Trophoblast cell (in vitro differentiated cells and primary cell): ENCODE measurements around the gene CEP295NL.
A peak's percentile ranks its signal among the peaks of the same experiment; 100 is the strongest.

Source experiments
- DNase-seq, 2 donors: peaks; one replicate each; pipeline ENCODE4 v3.0.0-alpha.2; 2016
- H2AFZ ChIP-seq: 2 replicates; pipeline ENCODE4 v1.6.1; 2013; ENCODE audit warnings: low read length, moderate library complexity, mild to moderate bottlenecking; ENCODE audit not compliant: insufficient read depth, poor library complexity
- H2AK5ac ChIP-seq: 2 replicates; pipeline ENCODE4 v1.6.1; 2013; ENCODE audit warnings: mild to moderate bottlenecking, low read length
- H2BK120ac ChIP-seq: 2 replicates; pipeline ENCODE4 v1.6.1; 2013; ENCODE audit warnings: low read length, mild to moderate bottlenecking, moderate library complexity; ENCODE audit not compliant: insufficient read depth, poor library complexity
- H2BK12ac ChIP-seq: 2 replicates; pipeline ENCODE4 v1.6.1; 2013; ENCODE audit warnings: mild to moderate bottlenecking, low read length, moderate library complexity
- H2BK5ac ChIP-seq: 2 replicates; pipeline ENCODE4 v1.6.1; 2013; ENCODE audit warnings: low read length, low read depth, moderate library complexity, mild to moderate bottlenecking; ENCODE audit not compliant: poor library complexity
- H3K14ac ChIP-seq: 2 replicates; pipeline ENCODE4 v1.6.1; 2013; ENCODE audit warnings: mild to moderate bottlenecking, low read length
- H3K18ac ChIP-seq: 2 replicates; pipeline ENCODE4 v1.6.1; 2013; ENCODE audit warnings: mild to moderate bottlenecking, low read length
- H3K23ac ChIP-seq: 2 replicates; pipeline ENCODE4 v1.6.1; 2013; ENCODE audit warnings: low read length
- H3K27ac ChIP-seq: 2 replicates; pipeline ENCODE4 v1.5.1; 2013; ENCODE audit warnings: low read depth, mild to moderate bottlenecking, inconsistent platforms, low read length, moderate library complexity
- H3K27me3 ChIP-seq: 2 replicates; pipeline ENCODE4 v1.6.1; 2013; ENCODE audit warnings: inconsistent platforms, mild to moderate bottlenecking, low read length, moderate library complexity; ENCODE audit not compliant: insufficient read depth
- H3K36me3 ChIP-seq, 2 experiments: 1 replicate in 1 of 2; 2 replicates in 1 of 2; pipeline ENCODE4 v1.6.1; 2013; ENCODE audit warnings: low read length in 2 of 2, mild to moderate bottlenecking in 2 of 2, moderate library complexity in 1 of 2; ENCODE audit not compliant: insufficient read depth in 2 of 2, control insufficient read depth in 1 of 2
- H3K4ac ChIP-seq: 2 replicates; pipeline ENCODE4 v1.6.1; 2013; ENCODE audit warnings: low read depth, mild to moderate bottlenecking, low read length, moderate library complexity
- H3K4me1 ChIP-seq, 2 experiments: 1 replicate in 1 of 2; 2 replicates in 1 of 2; pipeline ENCODE4 v1.6.1; 2013; ENCODE audit warnings: low read length in 2 of 2, mild to moderate bottlenecking in 2 of 2, moderate library complexity in 1 of 2; ENCODE audit not compliant: insufficient read depth in 2 of 2, control insufficient read depth in 1 of 2
- H3K4me2 ChIP-seq: 2 replicates; pipeline ENCODE4 v1.6.1; 2013; ENCODE audit warnings: inconsistent platforms, mild to moderate bottlenecking, low read length, moderate library complexity
- H3K4me3 ChIP-seq: 2 replicates; pipeline ENCODE4 v1.5.1; 2013; ENCODE audit warnings: mild to moderate bottlenecking, low read depth, low read length, inconsistent platforms
- H3K79me1 ChIP-seq: one replicate; pipeline ENCODE4 v1.6.1; 2013; ENCODE audit warnings: low read length
- H3K79me2 ChIP-seq: 2 replicates; pipeline ENCODE4 v1.6.1; 2013; ENCODE audit warnings: low read length, mild to moderate bottlenecking; ENCODE audit not compliant: control insufficient read depth, insufficient read depth, poor library complexity
- H3K9ac ChIP-seq: 2 replicates; pipeline ENCODE4 v1.6.1; 2013; ENCODE audit warnings: mild to moderate bottlenecking, low read length
- H3K9me3 ChIP-seq: 2 replicates; pipeline ENCODE4 v1.6.1; 2013; ENCODE audit warnings: low read depth, mild to moderate bottlenecking, control low read depth, inconsistent platforms, low read length; ENCODE audit not compliant: insufficient read depth
- H4K12ac ChIP-seq: 2 replicates; pipeline ENCODE4 v1.6.1; 2013; ENCODE audit warnings: low read depth, mild to moderate bottlenecking, low read length, moderate library complexity
- H4K8ac ChIP-seq: 2 replicates; pipeline ENCODE4 v1.6.1; 2013; ENCODE audit warnings: low read depth, mild to moderate bottlenecking, low read length, moderate library complexity
- H4K91ac ChIP-seq: one replicate; pipeline ENCODE4 v1.6.1; 2013; ENCODE audit warnings: low read depth, mild to moderate bottlenecking, low read length, moderate library complexity
- WGBS: extraction: QIAGEN DNeasy Blood & Tissue Kit; methylation state at CpG from one replicate; pipeline ENCODE4 v1.1.7; 2013; ENCODE audit warnings: missing lambda C conversion rate; ENCODE audit not compliant: insufficient read length, insufficient coverage; ENCODE audit errors: extremely low coverage; 5-methylcytosine and 5-hydroxymethylcytosine counted together

Gene CEP295NL

GRCh38 chr17:78884876-78885667 lies 17.9 kb downstream of the CEP295NL start:
- no peak overlapping the region for H4K12ac ChIP-seq
- H3K4me1 ChIP-seq: peaks cover 25 to 27% of the 10 kb centered on the region in 2 experiments
- peak overlapping the region; percentile 70 for H2BK12ac ChIP-seq
- peak overlapping the region; percentile 75 for H4K8ac ChIP-seq
- no peak overlapping the region for H3K4me3 ChIP-seq
- H2AK5ac ChIP-seq: peak overlapping the region; percentile 75
- H3K79me2 ChIP-seq: peaks cover 10% of the 10 kb centered on the region
- no peak overlapping the region for H3K9ac ChIP-seq
- no peak overlapping the region for H3K4me2 ChIP-seq
- H3K27ac ChIP-seq: peak overlapping the region; percentile 96
- no peaks in the 10 kb centered on the region for H3K27me3 ChIP-seq
- peaks cover 2% of the 10 kb centered on the region for H3K9me3 ChIP-seq
- no peak overlapping the region for H2AFZ ChIP-seq
- peak overlapping the region; percentile 60 for H2BK120ac ChIP-seq
- H4K91ac ChIP-seq: peak overlapping the region; percentile 92
- peak overlapping the region; percentile 43 for H3K18ac ChIP-seq
- H3K23ac ChIP-seq: no peak overlapping the region
- H3K4ac ChIP-seq: peak overlapping the region; percentile 13
- DNase-seq: no peak
- H2BK5ac ChIP-seq: no peak overlapping the region
- peaks cover 25% of the 10 kb centered on the region for H3K79me1 ChIP-seq
- no CpG with 5 or more reads among the region's 24 CpGs for WGBS
- peak overlapping the region; percentile 83 for H3K14ac ChIP-seq
- H3K36me3 ChIP-seq: peaks cover 0 to under 1% of the 10 kb centered on the region in 2 experiments

DNA sequence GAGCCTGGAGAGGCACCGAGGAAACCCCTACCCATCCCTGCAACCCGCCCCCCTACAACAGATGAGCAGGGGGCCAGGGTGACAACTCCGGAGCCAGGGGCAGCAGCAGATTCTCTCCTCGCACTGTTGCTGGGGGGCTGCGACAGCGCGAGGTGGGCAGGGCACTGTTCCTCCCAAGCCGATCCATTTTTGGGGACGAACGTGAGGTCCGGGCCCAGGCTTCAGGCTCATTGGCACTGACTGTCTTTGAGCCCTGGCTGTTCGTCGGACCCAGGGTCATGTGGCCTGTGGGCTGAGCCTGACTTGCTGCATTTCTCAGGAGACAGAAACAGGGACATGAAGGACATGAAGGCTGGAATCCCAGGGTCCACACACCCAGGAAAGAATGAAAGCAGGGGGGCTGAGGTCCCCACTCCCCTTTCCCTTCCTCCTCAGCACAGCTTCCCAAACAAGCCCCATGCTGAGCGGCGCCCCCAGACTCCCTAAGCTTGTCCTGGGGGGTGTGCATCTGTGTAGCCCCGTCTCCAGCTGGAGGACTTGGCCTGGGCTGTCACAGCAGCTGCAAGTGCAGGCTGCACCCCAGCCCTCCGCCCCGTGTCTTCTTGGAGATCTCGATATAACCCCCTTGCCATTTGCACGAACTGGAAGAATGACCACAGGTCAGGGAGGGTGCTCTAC lies 18.7 kb downstream of the CEP295NL start:
- H2BK12ac ChIP-seq: peak overlapping the region; percentile 90

GRCh38 chr17:78883533-78884131 lies 19.4 kb downstream of the CEP295NL start:
- Histone ChIP-seq H3K14ac (peak overlapping the region; percentile 83), H3K27me3 (no peaks in the 10 kb centered on the region), H4K91ac (peak overlapping the region; percentile 94), H3K23ac (no peak overlapping the region), H3K4me2 (peak overlapping the region; percentile 49), H3K27ac (peak overlapping the region; percentile 96), H3K4me1 (peaks cover 27% of the 10 kb centered on the region in 2 experiments), H2AFZ (peak overlapping the region; percentile 63), H3K9me3 (peaks cover 2% of the 10 kb centered on the region), H2BK5ac (peak overlapping the region; percentile 91), H2BK120ac (peak overlapping the region; percentile 86), H2BK12ac (peak overlapping the region; percentile 90), H4K12ac (peak overlapping the region; percentile 37), H3K79me1 (peaks cover 27% of the 10 kb centered on the region), H3K36me3 (peaks cover 2 to 3% of the 10 kb centered on the region in 2 experiments), H3K9ac (no peak overlapping the region), H3K4ac (peak overlapping the region; percentile 71), H4K8ac (peak overlapping the region; percentile 78), H3K18ac (peak overlapping the region; percentile 85), H3K79me2 (peaks cover 10% of the 10 kb centered on the region), H2AK5ac (no peak overlapping the region), H3K4me3 (no peak overlapping the region)
- peak; percentile 95 to 97 for DNase-seq
- WGBS: no CpG with 5 or more reads among the region's 24 CpGs

More for the DNA sequence above, 18.7 kb downstream of the CEP295NL start:
- Histone ChIP-seq H3K27me3 (no peaks in the 10 kb centered on the region), H3K79me2 (peaks cover 10% of the 10 kb centered on the region), H3K4me1 (peaks cover 27% of the 10 kb centered on the region in 2 experiments), H3K4me2 (peak overlapping the region; percentile 49), H4K91ac (peak overlapping the region; percentile 92), H3K18ac (peak overlapping the region; percentile 85), H2AFZ (peak overlapping the region; percentile 52), H3K9ac (peak overlapping the region; percentile 21), H4K12ac (peak overlapping the region; percentile 37), H2BK120ac (peak overlapping the region; percentile 82), H3K14ac (peak overlapping the region; percentile 83), H4K8ac (peak overlapping the region; percentile 75), H3K4me3 (peak overlapping the region; percentile 6), H2BK5ac (peak overlapping the region; percentile 91), H3K4ac (peak overlapping the region; percentile 66), H3K27ac (peak overlapping the region; percentile 96), H3K36me3 (peaks cover 2 to 3% of the 10 kb centered on the region in 2 experiments), H2AK5ac (peak overlapping the region; percentile 49), H3K9me3 (peaks cover 2% of the 10 kb centered on the region), H3K79me1 (peaks cover 27% of the 10 kb centered on the region), H3K23ac (no peak overlapping the region)
- DNase-seq: no peak
- no CpG with 5 or more reads among the region's 20 CpGs for WGBS

- H3K4me3 ChIP-seq: no peak overlapping the region
- H3K14ac ChIP-seq: peak overlapping the region; percentile 67
- H4K91ac ChIP-seq: peak overlapping the region; percentile 94
- peaks cover 5% of the 10 kb centered on the region for H3K9me3 ChIP-seq
- H3K79me1 ChIP-seq: peaks cover 27% of the 10 kb centered on the region
- H2BK12ac ChIP-seq: peak overlapping the region; percentile 51
- no CpG with 5 or more reads among the region's 10 CpGs for WGBS
- H2BK120ac ChIP-seq: peak overlapping the region; percentile 86
- H3K4me2 ChIP-seq: peak overlapping the region; percentile 49
- no peak for DNase-seq
- peak overlapping the region; percentile 56 for H4K12ac ChIP-seq
- peak overlapping the region; percentile 93 for H3K27ac ChIP-seq
- H3K9ac ChIP-seq: no peak overlapping the region
- H3K36me3 ChIP-seq: peaks cover 2 to 3% of the 10 kb centered on the region in 2 experiments
- H2AFZ ChIP-seq: peak overlapping the region; percentile 63
- peaks cover 27% of the 10 kb centered on the region in 2 experiments for H3K4me1 ChIP-seq
- peak overlapping the region; percentile 50 for H2AK5ac ChIP-seq
- peaks cover 10% of the 10 kb centered on the region for H3K79me2 ChIP-seq
- peak overlapping the region; percentile 73 for H3K18ac ChIP-seq
- peak overlapping the region; percentile 39 for H3K4ac ChIP-seq
- H3K27me3 ChIP-seq: no peaks in the 10 kb centered on the region
- H2BK5ac ChIP-seq: peak overlapping the region; percentile 83
- no peak overlapping the region for H3K23ac ChIP-seq
- H4K8ac ChIP-seq: peak overlapping the region; percentile 78
Measured at GRCh38 chr17:78883089-78883532, 19.9 kb downstream of the CEP295NL start.
